Calu3 (cell line): ENCODE data around the gene ARHGEF2. TPM values are rescaled to one million over a fixed set of nuclear protein-coding genes. Genes with fewer than 3 reads are reported as not detected.

Source experiments
- BruUV-seq: library from RNA; stranded (reverse); fragments of 400-500 nt; replicated peaks from 2 replicates; lab custom pipeline; 2021; lab: Mats Ljungman, UMichigan
- CTCF ChIA-PET: fragments of 300-600 bp; sonication (Branson Sonifier 250); formaldehyde crosslinking; loops from one replicate; lab custom pipeline; 2022; ENCODE audit warnings: antibody characterized with exemption; lab: Charles Lee
- DNase-seq: peaks from one replicate; pipeline ENCODE4 v3.0.0; 2022
- H3K27ac Mint-ChIP-seq: one replicate; pipeline ENCODE4 v1.8.0; 2022; ENCODE audit warnings: mixed read lengths; ENCODE audit not compliant: unreplicated experiment
- H3K27me3 Mint-ChIP-seq: one replicate; pipeline ENCODE4 v1.8.0; 2022; ENCODE audit warnings: mixed read lengths; ENCODE audit not compliant: unreplicated experiment
- H3K36me3 Mint-ChIP-seq: one replicate; pipeline ENCODE4 v1.8.0; 2022; ENCODE audit warnings: mild to moderate bottlenecking, moderate library complexity, mixed read lengths; ENCODE audit not compliant: insufficient read depth, unreplicated experiment
- H3K4me1 Mint-ChIP-seq: one replicate; pipeline ENCODE4 v1.8.0; 2022; ENCODE audit warnings: mild to moderate bottlenecking, low read depth, mixed read lengths; ENCODE audit not compliant: unreplicated experiment
- H3K4me3 Mint-ChIP-seq: one replicate; pipeline ENCODE4 v1.8.0; 2022; ENCODE audit warnings: mild to moderate bottlenecking, low read depth, moderate library complexity, mixed read lengths; ENCODE audit not compliant: unreplicated experiment
- H3K9me3 Mint-ChIP-seq: one replicate; pipeline ENCODE4 v1.8.0; 2022; ENCODE audit warnings: low read depth, mixed read lengths; ENCODE audit not compliant: unreplicated experiment
- intact Hi-C: fragments of 100-400 bp; cut with micrococcal nuclease; formaldehyde crosslinking; loops from one replicate; pipeline ENCODE4 v1.10.0; 2022; ENCODE audit not compliant: unreplicated experiment
- total RNA-seq: library from RNA; stranded (reverse); gene quantifications from 2 replicates; pipeline ENCODE4 v1.2.3, GENCODE V29; 2022
- TF ChIP-seq, protein P1 (sequence below): fragments of 200-600 bp; IDR thresholded peaks from one replicate; pipeline ENCODE4 v1.8.0; 2022; ENCODE audit warnings: antibody characterized with exemption; ENCODE audit not compliant: unreplicated experiment

The ARHGEF2 gene
- total RNA-seq, 1 experiment from 2014 or later, result 97.6 TPM

DNA sequence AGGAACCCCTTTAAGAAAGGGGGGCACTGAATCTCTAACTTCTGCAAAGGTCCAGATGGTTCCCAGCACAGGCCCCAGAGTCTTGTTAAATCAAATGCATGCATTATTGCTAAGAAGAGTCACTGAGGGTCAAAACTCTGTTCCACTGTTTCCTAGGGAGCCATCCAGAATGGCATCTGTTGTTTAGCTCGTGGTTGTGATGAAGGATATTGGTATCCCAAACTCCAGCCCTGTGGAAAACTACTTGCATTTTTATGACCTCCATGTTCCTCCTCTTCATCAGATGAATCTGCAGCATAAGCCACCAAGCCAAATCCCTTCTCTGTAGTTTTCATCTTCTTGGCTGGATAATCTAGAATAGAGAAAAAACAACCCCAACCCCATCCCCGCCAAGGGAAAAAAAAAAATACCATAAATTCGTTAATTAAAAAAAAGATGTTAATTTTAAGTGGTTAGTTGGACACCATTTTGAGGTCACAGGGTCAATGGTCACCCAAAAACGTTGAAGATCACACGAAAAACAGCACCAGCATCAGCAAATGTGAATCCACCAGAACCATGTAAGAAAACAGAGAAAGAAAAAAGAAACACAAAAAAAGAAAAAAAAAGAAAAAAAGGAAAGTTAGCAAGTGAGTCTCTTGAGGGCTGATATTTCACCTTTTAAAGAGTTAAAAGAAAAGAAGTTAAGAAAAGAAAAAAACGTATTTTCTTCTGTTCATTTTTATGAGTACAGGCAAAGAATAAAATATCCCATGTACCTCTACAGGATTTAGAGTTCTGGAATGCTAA lies 64.2 kb downstream of the ARHGEF2 start:
- H3K9me3 Mint-ChIP-seq, result no peaks in the 10 kb centered on the region
- CTCF ChIA-PET, result interaction anchor here (0.5 kb wide), 1 partner anchor 26 kb away, joined by 5 read pairs; no protein-coding TSS in a partner anchor
- BruUV-seq, result no TSS peak
- DNase-seq, result no peak
- H3K4me3 Mint-ChIP-seq, result no peak overlapping the region
- peaks cover 89% of the 10 kb centered on the region for H3K36me3 Mint-ChIP-seq
- H3K4me1 Mint-ChIP-seq, result peaks cover 20% of the 10 kb centered on the region
- H3K27me3 Mint-ChIP-seq, result no peaks in the 10 kb centered on the region
- TF ChIP-seq, protein P1, sequence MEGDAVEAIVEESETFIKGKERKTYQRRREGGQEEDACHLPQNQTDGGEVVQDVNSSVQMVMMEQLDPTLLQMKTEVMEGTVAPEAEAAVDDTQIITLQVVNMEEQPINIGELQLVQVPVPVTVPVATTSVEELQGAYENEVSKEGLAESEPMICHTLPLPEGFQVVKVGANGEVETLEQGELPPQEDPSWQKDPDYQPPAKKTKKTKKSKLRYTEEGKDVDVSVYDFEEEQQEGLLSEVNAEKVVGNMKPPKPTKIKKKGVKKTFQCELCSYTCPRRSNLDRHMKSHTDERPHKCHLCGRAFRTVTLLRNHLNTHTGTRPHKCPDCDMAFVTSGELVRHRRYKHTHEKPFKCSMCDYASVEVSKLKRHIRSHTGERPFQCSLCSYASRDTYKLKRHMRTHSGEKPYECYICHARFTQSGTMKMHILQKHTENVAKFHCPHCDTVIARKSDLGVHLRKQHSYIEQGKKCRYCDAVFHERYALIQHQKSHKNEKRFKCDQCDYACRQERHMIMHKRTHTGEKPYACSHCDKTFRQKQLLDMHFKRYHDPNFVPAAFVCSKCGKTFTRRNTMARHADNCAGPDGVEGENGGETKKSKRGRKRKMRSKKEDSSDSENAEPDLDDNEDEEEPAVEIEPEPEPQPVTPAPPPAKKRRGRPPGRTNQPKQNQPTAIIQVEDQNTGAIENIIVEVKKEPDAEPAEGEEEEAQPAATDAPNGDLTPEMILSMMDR, result no peak
- intact Hi-C loops, result loop anchor here (5.0 kb wide), 1 partner anchor 57 kb away; the partner anchor contains the start of genes GON4L and SYT11
- H3K27ac Mint-ChIP-seq, result no peak overlapping the region

DNA sequence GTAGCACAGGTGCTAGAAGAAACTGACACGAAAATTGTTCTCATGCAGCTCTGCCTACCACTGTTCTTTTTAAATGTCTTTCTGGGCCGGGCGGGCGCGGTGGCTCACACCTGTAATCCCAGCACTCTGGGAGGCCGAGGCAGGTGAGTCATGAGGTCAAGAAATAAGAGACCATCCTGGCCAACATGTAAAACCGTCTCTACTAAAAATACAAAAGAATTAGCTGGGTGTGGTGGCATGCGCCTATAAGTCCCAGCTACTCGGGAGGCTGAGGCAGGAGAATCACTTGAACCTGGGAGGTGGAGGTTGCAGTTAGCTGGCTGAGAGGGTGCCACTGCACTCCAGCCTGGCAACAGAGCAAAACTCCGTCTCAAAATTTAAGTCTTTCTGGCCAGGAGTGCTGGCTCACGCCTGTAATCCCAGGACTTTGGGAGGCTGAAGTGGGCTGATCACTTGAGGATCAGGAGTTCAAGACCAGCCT lies 66.3 kb downstream of the ARHGEF2 start:
- CTCF ChIA-PET, result interaction anchor here (0.6 kb wide), 1 partner anchor 16 kb away, joined by 4 read pairs; no protein-coding TSS in a partner anchor
- H3K4me1 Mint-ChIP-seq, result peaks cover 20% of the 10 kb centered on the region
- intact Hi-C loops, result loop anchor here (5.0 kb wide), 1 partner anchor 55 kb away; the partner anchor contains the start of genes GON4L and SYT11
- DNase-seq, result peak; percentile 38
- H3K36me3 Mint-ChIP-seq, result peaks cover 90% of the 10 kb centered on the region
- no peaks in the 10 kb centered on the region for H3K9me3 Mint-ChIP-seq
- no TSS peak for BruUV-seq
- TF ChIP-seq, protein P1, result no peak
- H3K27me3 Mint-ChIP-seq, result no peaks in the 10 kb centered on the region
- peak overlapping the region; percentile 99 for H3K27ac Mint-ChIP-seq
- peak overlapping the region; percentile 97 for H3K4me3 Mint-ChIP-seq

DNA sequence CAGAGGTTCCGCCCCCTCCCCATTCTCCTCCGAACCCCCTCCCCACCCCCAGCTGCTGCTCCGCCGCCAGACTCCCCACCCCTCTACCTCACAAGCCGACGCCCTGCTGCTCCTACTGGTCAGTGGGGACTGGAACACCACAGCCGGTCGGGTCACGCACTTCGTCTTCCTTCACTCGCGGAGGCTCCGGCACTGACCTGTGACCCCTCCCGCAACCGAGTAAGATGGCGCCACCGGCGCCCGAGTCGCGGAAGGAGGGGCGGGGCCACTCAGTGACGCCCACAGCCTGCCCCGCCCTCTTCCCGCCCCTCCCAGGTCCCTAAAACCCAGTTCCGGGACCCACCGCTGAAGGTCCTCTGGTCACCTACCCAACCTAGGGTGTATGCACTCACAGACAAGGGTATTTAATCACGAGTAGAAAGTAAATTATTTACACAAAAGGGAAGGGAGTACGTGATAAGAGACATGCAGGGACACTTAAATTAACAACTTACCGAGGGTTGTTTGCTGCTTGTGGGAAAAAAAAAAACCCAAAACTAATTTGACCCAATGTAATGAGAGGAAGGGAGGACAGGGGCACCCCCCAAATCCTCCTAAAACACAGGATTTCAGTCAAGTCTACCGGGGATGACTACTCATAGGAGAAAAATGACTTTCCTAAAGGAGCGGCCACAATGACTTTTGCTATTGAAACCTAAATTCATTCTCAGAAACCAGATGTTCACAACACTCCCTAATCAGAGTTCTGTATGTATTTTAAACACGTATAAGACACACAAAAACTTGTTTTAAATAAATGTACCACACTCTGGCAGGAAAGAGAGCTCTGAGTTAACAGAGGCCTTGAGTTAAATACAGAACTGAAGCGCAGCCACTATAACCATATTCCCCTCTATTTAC lies 66.9 kb downstream of the ARHGEF2 start, which contains the start of gene RIT1:
Gene RIT1, minus strand, starts transcription at position 194 of the 900 bp plus-strand sequence. CDS start 588 bp downstream, outside the sequence.
- Mint-ChIP-seq H3K4me1 (peaks cover 20% of the 10 kb centered on the region), H3K4me3 (peak within 1 kb of the TSS; percentile 97), H3K27ac (peak within 1 kb of the TSS; percentile 99), H3K9me3 (no peaks in the 10 kb centered on the region), H3K36me3 (peaks cover 89% of the 10 kb centered on the region), H3K27me3 (no peaks in the 10 kb centered on the region)
- TF ChIP-seq, protein P1, result no peak
- peak; percentile 92 for DNase-seq
- intact Hi-C loops, result loop anchor here (5.0 kb wide), 1 partner anchor 54 kb away; the partner anchor contains the start of genes GON4L and SYT11
- BruUV-seq, result no TSS peak
- CTCF ChIA-PET, result no interaction called here

DNA sequence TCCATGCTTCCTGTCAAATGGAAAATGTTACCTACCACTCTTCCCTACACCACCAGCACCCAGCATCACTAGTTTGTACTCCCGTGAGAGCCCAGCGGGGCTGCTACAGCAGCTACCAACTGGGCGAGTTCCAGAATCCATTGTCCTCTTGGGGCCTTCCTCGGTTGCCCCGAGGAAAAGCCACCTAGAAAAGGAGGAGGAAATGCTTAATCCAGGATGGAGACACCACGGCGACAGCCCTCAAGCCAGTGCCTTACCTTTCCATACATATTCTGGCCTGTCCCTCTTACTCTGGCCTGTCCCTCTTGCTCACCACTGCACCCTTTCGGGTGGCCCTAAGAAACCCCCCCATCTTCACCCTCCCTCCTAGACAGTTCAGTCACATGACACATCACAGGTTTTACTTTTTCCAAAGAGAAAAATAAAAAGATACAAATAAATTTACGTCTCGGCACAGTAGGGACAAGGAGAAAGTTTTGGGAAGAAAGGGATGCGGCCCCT lies 67.7 kb downstream of the ARHGEF2 start:
- peak overlapping the region; percentile 99 for H3K27ac Mint-ChIP-seq
- TF ChIP-seq, protein P1, result no peak
- H3K36me3 Mint-ChIP-seq, result peaks cover 89% of the 10 kb centered on the region
- peak overlapping the region; percentile 97 for H3K4me3 Mint-ChIP-seq
- DNase-seq, result peak; percentile 37
- no peaks in the 10 kb centered on the region for H3K27me3 Mint-ChIP-seq
- CTCF ChIA-PET, result no interaction called here
- H3K9me3 Mint-ChIP-seq, result no peaks in the 10 kb centered on the region
- BruUV-seq, result no TSS peak
- intact Hi-C loops, result loop anchor here (5.0 kb wide), 1 partner anchor 53 kb away; the partner anchor contains the start of genes GON4L and SYT11
- H3K4me1 Mint-ChIP-seq, result peaks cover 20% of the 10 kb centered on the region
